Measurements from ENCODE around the gene ZSCAN30.
"Not testable (repeated sequence)": the region's sequence is repeated elsewhere in the genome, so short reads cannot be mapped to it uniquely, and the experiment has no call there.

ZSCAN30 gene

GRCh38 chr18:35223797-35224196, 66.2 kb downstream of the ZSCAN30 start:
- no peak overlapping the region for H3K4me3 ChIP-seq (ENCODE audit: low read depth, low read length)
- no peak for DNase-seq (ENCODE audit: low read depth)
- no peak for TF ChIP-seq CTCF (IDR thresholded peaks at IDR 0.05; ENCODE audit: insufficient read depth, low read depth, low read length, missing control alignments)

- no peak for TF ChIP-seq CTCF (IDR thresholded peaks at IDR 0.05; ENCODE audit: insufficient read depth, low read depth, low read length, missing control alignments)
- DNase-seq (ENCODE audit: low read depth), result no peak
- H3K4me3 ChIP-seq (ENCODE audit: low read depth, low read length), result no peak overlapping the region
Observed at GRCh38 chr18:35220424-35220823, 69.6 kb downstream of the ZSCAN30 start.

GRCh38 chr18:35219331-35219730, 70.7 kb downstream of the ZSCAN30 start:
- DNase-seq (ENCODE audit: low read depth); H3K4me3 ChIP-seq (ENCODE audit: low read depth, low read length): not testable (repeated sequence)

GRCh38 chr18:35216611-35217010, 73.4 kb downstream of the ZSCAN30 start:
- not testable (repeated sequence) for H3K4me3 ChIP-seq (ENCODE audit: low read depth, low read length); DNase-seq (ENCODE audit: low read depth)

DNA sequence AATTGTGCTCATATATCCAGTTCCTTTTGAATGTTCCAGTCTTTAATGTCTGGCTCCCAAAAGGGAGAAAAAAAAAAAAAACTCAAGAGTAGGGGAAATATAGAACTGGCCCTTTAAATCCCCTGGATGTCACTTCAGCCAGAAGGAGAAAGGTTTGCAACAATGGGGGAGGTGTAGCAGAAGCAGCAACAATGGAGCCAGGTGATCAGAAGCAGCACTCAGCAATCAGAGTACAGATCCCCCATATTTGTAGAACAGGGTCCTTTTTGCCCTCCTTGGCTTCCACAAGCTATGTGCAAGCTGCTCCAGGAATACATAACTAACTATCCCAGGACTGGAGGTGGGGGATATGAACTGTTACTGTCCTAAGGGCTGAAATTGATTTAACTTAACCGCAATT, 75.0 kb downstream of the ZSCAN30 start:
- TF ChIP-seq CTCF (IDR thresholded peaks at IDR 0.05; ENCODE audit: insufficient read depth, low read depth, low read length, missing control alignments), result no peak
- H3K4me3 ChIP-seq (ENCODE audit: low read depth, low read length), result no peak overlapping the region
- no peak for DNase-seq (ENCODE audit: low read depth)

DNA sequence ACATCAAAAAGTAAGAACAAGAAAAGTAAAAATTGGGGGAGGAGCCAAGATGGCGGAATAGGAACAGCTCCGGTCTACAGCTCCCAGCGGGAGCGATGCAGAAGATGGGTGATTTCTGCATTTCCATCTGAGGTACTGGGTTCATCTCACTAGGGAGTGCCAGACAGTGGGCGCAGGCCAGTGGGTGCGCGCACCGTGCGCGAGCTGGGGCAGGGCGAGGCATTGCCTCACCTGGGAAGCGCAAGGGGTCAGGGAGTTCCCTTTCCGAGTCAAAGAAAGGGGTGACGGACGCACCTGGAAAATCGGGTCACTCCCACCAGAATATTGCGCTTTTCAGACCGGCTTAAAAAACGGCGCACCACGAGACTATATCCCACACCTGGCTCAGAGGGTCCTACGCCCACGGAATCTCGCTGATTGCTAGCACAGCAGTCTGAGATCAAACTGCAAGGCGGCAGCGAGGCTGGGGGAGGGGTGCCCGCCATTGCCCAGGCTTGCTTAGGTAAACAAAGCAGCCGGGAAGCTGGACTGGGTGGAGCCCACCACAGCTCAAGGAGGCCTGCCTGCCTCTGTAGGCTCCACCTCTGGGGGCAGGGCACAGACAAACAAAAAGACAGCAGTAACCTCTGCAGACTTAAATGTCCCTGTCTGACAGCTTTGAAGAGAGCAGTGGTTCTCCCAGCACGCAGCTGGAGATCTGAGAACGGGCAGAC, 84.1 kb downstream of the ZSCAN30 start:
- DNase-seq (ENCODE audit: low read depth); H3K4me3 ChIP-seq (ENCODE audit: low read depth, low read length): not testable (repeated sequence)

GRCh38 chr18:35205199-35205712, 84.8 kb downstream of the ZSCAN30 start:
- no peak overlapping the region for H3K4me3 ChIP-seq (ENCODE audit: low read depth, low read length)
- DNase-seq (ENCODE audit: low read depth), result no peak
- no peak for TF ChIP-seq CTCF (IDR thresholded peaks at IDR 0.05; ENCODE audit: insufficient read depth, low read depth, low read length, missing control alignments)

DNA sequence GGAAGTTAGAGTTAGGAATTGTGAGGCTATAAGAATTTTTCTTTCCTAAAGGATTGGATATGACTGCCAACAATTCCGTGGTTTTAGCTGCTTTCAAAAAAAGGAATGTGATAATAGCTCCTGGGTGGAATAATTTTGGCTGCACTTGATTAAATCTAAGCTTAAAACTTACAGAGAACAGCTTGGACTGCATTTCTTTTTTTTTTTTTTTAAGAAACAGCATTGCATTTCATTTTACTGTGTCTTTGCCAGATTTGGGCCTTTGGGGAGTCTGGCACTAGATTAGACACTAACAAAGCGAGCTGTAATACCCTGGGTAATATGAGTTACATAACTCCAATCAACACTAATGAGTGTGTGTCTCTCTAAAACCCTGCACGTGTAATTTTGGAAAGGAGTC, 87.0 kb downstream of the ZSCAN30 start:
- H3K4me3 ChIP-seq (ENCODE audit: low read depth, low read length), result no peak overlapping the region
- TF ChIP-seq CTCF (IDR thresholded peaks at IDR 0.05; ENCODE audit: insufficient read depth, low read depth, low read length, missing control alignments), result no peak
- DNase-seq (ENCODE audit: low read depth), result no peak
